ENCODE measurements around the gene HMGN1. TPM values are rescaled to one million over a fixed set of nuclear protein-coding genes. Genes with fewer than 3 reads are reported as not detected.

HMGN1 gene
- total and polyA plus RNA-seq, 4 donors: 66.6 to 111 (median 81.9) TPM

GRCh38 chr21:39311164-39311563 is 37.7 kb downstream of the HMGN1 start:
- H3K4me3 ChIP-seq (ENCODE audit: low read length in 2 of 2): no peak overlapping the region
- intact Hi-C loops (cut with DNase I): loop anchor here in 1 of 2 donors (5.0 kb wide), 1 partner anchor 76 kb away; no protein-coding TSS in a partner anchor
- no peak for ATAC-seq (ENCODE audit: low FRiP score)
- H3K27me3 ChIP-seq (ENCODE audit: control insufficient read depth in 1 of 2, insufficient read depth in 2 of 2, low read length in 1 of 2): no peaks in the 10 kb centered on the region
- 91 to 92% methylated on average over 7 of the region's 7 CpGs for WGBS, 2 donors
- DNase-seq: no peak
- H3K4me1 ChIP-seq (ENCODE audit: control insufficient read depth in 1 of 2, insufficient read depth in 2 of 2, low read length in 2 of 2): no peaks in the 10 kb centered on the region
- H3K27ac ChIP-seq (ENCODE audit: low read depth in 1 of 2, low read length in 2 of 2): no peak overlapping the region
- H3K9me3 ChIP-seq (ENCODE audit: control insufficient read depth, low read length): no peaks in the 10 kb centered on the region
- H3K36me3 ChIP-seq (ENCODE audit: control insufficient read depth in 1 of 2, insufficient read depth in 2 of 2, low read length in 1 of 2): peaks cover 0 to 2% of the 10 kb centered on the region in 2 donors

DNA sequence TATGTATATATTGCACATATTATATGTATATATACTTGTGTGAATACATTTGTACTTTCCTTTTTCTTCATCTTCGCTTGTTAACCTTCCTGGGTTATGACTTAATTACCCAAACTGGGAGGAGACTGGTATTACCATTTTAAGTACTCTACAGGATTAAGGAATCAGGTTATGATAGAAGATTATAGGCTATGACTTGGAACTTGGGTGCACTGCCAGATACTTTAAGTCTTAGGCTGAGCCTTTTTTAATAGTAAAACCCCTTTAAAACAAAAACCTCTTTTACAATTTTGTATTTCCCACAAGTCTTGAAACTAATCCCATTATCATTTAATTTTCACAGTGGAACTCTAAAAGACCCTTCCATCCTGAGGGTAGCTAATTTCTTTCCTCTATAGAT is 41.4 kb downstream of the HMGN1 start:
- H3K27ac ChIP-seq (ENCODE audit: low read depth in 1 of 2, low read length in 2 of 2): no peak overlapping the region
- H3K4me1 ChIP-seq (ENCODE audit: control insufficient read depth in 1 of 2, insufficient read depth in 2 of 2, low read length in 2 of 2): no peaks in the 10 kb centered on the region
- peaks cover 0 to 2% of the 10 kb centered on the region in 2 donors for H3K36me3 ChIP-seq (ENCODE audit: control insufficient read depth in 1 of 2, insufficient read depth in 2 of 2, low read length in 1 of 2)
- WGBS, 2 donors: 84 to 97% methylated on average over 1 of the region's 1 CpG
- H3K4me3 ChIP-seq (ENCODE audit: low read length in 2 of 2): no peak overlapping the region
- H3K9me3 ChIP-seq (ENCODE audit: control insufficient read depth, low read length): no peaks in the 10 kb centered on the region
- no peaks in the 10 kb centered on the region for H3K27me3 ChIP-seq (ENCODE audit: control insufficient read depth in 1 of 2, insufficient read depth in 2 of 2, low read length in 1 of 2)
- no peak for DNase-seq
- no peak for ATAC-seq (ENCODE audit: low FRiP score)
- intact Hi-C loops (cut with DNase I): no loop called here

DNA sequence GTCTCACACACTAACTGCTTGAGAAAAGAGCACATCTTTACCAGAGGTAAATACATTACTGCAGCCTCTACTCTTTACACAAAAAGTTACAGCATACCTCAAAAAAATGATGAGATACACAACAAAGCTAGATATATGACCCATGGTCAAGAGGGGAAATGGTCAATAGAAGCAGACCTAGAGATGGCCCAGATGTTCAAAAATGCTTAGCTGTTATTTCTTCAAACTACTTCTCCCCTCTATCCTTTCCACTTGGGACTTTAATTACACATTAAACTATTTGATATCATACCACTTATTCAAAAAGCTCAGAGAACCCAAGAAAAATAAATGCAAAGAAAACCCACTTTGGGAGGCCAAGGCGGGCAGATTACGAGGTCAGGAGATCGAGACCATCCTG is 48.3 kb downstream of the HMGN1 start:
- 97 to 98% methylated on average over 3 of the region's 3 CpGs for WGBS, 2 donors

GRCh38 chr21:39296891-39297290 is 52.0 kb downstream of the HMGN1 start:
- Histone ChIP-seq H3K4me1 (ENCODE audit: control insufficient read depth in 1 of 2, insufficient read depth in 2 of 2, low read length in 2 of 2) (no peaks in the 10 kb centered on the region), H3K4me3 (ENCODE audit: low read length in 2 of 2) (no peak overlapping the region), H3K27ac (ENCODE audit: low read depth in 1 of 2, low read length in 2 of 2) (no peak overlapping the region), H3K36me3 (ENCODE audit: control insufficient read depth in 1 of 2, insufficient read depth in 2 of 2, low read length in 1 of 2) (peaks cover 0 to 8% of the 10 kb centered on the region in 2 donors), H3K27me3 (ENCODE audit: control insufficient read depth in 1 of 2, insufficient read depth in 2 of 2, low read length in 1 of 2) (no peaks in the 10 kb centered on the region), H3K9me3 (ENCODE audit: control insufficient read depth, low read length) (no peaks in the 10 kb centered on the region)
- intact Hi-C loops (cut with DNase I): no loop called here
- DNase-seq: no peak
- no peak for ATAC-seq (ENCODE audit: low FRiP score)
- 81 to 82% methylated on average over 2 of the region's 2 CpGs for WGBS, 2 donors

More for the DNA sequence above, 48.3 kb downstream of the HMGN1 start:
- Histone ChIP-seq H3K27me3 (ENCODE audit: control insufficient read depth in 1 of 2, insufficient read depth in 2 of 2, low read length in 1 of 2) (no peaks in the 10 kb centered on the region), H3K27ac (ENCODE audit: low read depth in 1 of 2, low read length in 2 of 2) (no peak overlapping the region), H3K9me3 (ENCODE audit: control insufficient read depth, low read length) (no peaks in the 10 kb centered on the region), H3K4me3 (ENCODE audit: low read length in 2 of 2) (no peak overlapping the region), H3K36me3 (ENCODE audit: control insufficient read depth in 1 of 2, insufficient read depth in 2 of 2, low read length in 1 of 2) (peaks cover 0 to 3% of the 10 kb centered on the region in 2 donors), H3K4me1 (ENCODE audit: control insufficient read depth in 1 of 2, insufficient read depth in 2 of 2, low read length in 2 of 2) (no peaks in the 10 kb centered on the region)
- ATAC-seq (ENCODE audit: low FRiP score) (no peak), DNase-seq (no peak)
- intact Hi-C loops (cut with DNase I): no loop called here

Other genes starting within 250 kb of the HMGN1 start
- 10 to 100 TPM; 23.0 to 23.6 TPM for gene PSMG1, start 165.6 kb downstream of the HMGN1 start, total RNA-seq
- 10 to 100 TPM; 40.9 to 65.6 TPM for gene PSMG1, start 165.6 kb downstream of the HMGN1 start, polyA plus RNA-seq
- 10 to 100 TPM; 41.8 to 68.5 TPM for gene BRWD1, start 35.5 kb downstream of the HMGN1 start, total RNA-seq
- gene BRWD1, start 35.5 kb downstream of the HMGN1 start, polyA plus RNA-seq: 10 to 100 TPM; 10.0 to 15.0 TPM
- 1 to 10 TPM in 1 of 2 donors, under 1 TPM in 1; 0.39 to 1.8 TPM for gene LCA5L, start 96.7 kb upstream of the HMGN1 start, total RNA-seq
- gene LCA5L, start 96.7 kb upstream of the HMGN1 start, polyA plus RNA-seq: 1 to 10 TPM; 2.6 to 3.4 TPM
- 10 to 100 TPM; 17.0 to 35.7 TPM for gene SH3BGR, start 102.9 kb upstream of the HMGN1 start, total RNA-seq
- gene SH3BGR, start 102.9 kb upstream of the HMGN1 start, polyA plus RNA-seq: 10 to 100 TPM; 43.9 to 72.2 TPM